Neural cell (in vitro differentiated cells): Measurements from ENCODE around the gene GPR17. TPM values are rescaled to one million over a fixed set of nuclear protein-coding genes. Genes with fewer than 3 reads are reported as not detected.

Source experiments
- H2AFZ ChIP-seq: fragments of 200-600, 300-800 bp; sonication (generic), shearing (Covaris generic); 2 replicates; pipeline ENCODE4 v1.6.0; 2014; ENCODE audit warnings: low read depth, mild to moderate bottlenecking, antibody characterized with exemption, low read length, moderate library complexity
- H3F3A ChIP-seq: fragments of 200-600 bp; shearing (Covaris generic); 2 replicates; pipeline ENCODE4 v1.6.1; 2016; ENCODE audit warnings: mild to moderate bottlenecking, moderate library complexity, mixed read lengths, antibody characterized with exemption, low read length; ENCODE audit not compliant: insufficient read depth, poor library complexity, severe bottlenecking
- H3K27ac ChIP-seq: fragments of 200-600, 300-800 bp; sonication (generic), shearing (Covaris generic); 2 replicates; pipeline ENCODE4 v1.5.1; 2014; ENCODE audit warnings: mild to moderate bottlenecking, low read length, moderate library complexity
- H3K27me3 ChIP-seq: fragments of 300-800, 200-600 bp; sonication (generic), shearing (Covaris generic); 2 replicates; pipeline ENCODE4 v1.6.0; 2014; ENCODE audit warnings: mild to moderate bottlenecking, low read depth, low read length, moderate library complexity; ENCODE audit not compliant: insufficient read depth
- H3K36me3 ChIP-seq: fragments of 300-800, 200-600 bp; sonication (generic), shearing (Covaris generic); 2 replicates; pipeline ENCODE4 v1.5.1; 2014; ENCODE audit warnings: mild to moderate bottlenecking, antibody characterized with exemption, low read length, moderate library complexity; ENCODE audit not compliant: insufficient read depth
- H3K4me2 ChIP-seq: fragments of 300-800, 200-600 bp; sonication (generic), shearing (Covaris generic); 2 replicates; pipeline ENCODE4 v1.6.0; 2014; ENCODE audit warnings: mild to moderate bottlenecking, low read length
- H3K4me3 ChIP-seq: fragments of 300-800, 200-600 bp; sonication (generic), shearing (Covaris generic); 2 replicates; pipeline ENCODE4 v1.5.1; 2014; ENCODE audit warnings: mild to moderate bottlenecking, low read length, moderate library complexity
- H3K79me2 ChIP-seq: fragments of 200-600 bp; shearing (Covaris generic); replicated peaks from 2 replicates; pipeline ENCODE4 v1.6.0; 2014; ENCODE audit warnings: mild to moderate bottlenecking, low read length, moderate library complexity; ENCODE audit not compliant: insufficient read depth
- H3K9ac ChIP-seq: fragments of 300-800, 200-600 bp; sonication (generic), shearing (Covaris generic); 2 replicates; pipeline ENCODE4 v1.6.1; 2016; ENCODE audit warnings: mild to moderate bottlenecking, low read length, mixed read lengths
- H3K9me2 ChIP-seq: fragments of 200-600 bp; shearing (Covaris generic); 2 replicates; pipeline ENCODE4 v1.6.1; 2016; ENCODE audit warnings: mild to moderate bottlenecking, low read length, mixed read lengths; ENCODE audit not compliant: insufficient read depth
- H3K9me3 ChIP-seq: fragments of 200-600, 300-800 bp; sonication (generic), shearing (Covaris generic); 2 replicates; pipeline ENCODE4 v1.6.1; 2016; ENCODE audit warnings: mild to moderate bottlenecking, mixed run types, low read length, moderate library complexity, mixed read lengths
- H4K20me1 ChIP-seq: fragments of 200-600 bp; shearing (Covaris generic); 2 replicates; pipeline ENCODE4 v1.6.1; 2016; ENCODE audit warnings: mild to moderate bottlenecking, mixed run types; ENCODE audit not compliant: insufficient read depth
- EP300 ChIP-seq: fragments of 450-650 bp; conservative IDR thresholded peaks from 2 replicates; pipeline ENCODE4 v1.6.1; 2014; ENCODE audit warnings: antibody characterized with exemption, mild to moderate bottlenecking, moderate library complexity; ENCODE audit not compliant: poor library complexity, severe bottlenecking
- EZH2 ChIP-seq: fragments of 200-600, 300-800 bp; shearing (Covaris generic), sonication (generic); IDR thresholded peaks from 2 replicates; pipeline ENCODE4 v1.6.1; 2014; ENCODE audit warnings: antibody characterized with exemption, low read length, borderline replicate concordance, mild to moderate bottlenecking; ENCODE audit not compliant: insufficient read depth, poor library complexity, severe bottlenecking
- MXI1 ChIP-seq: fragments of 450-650 bp; conservative IDR thresholded peaks from 2 replicates; pipeline ENCODE4 v1.6.1; 2014; ENCODE audit warnings: antibody characterized with exemption, mild to moderate bottlenecking; ENCODE audit not compliant: poor library complexity, severe bottlenecking
- POLR2AphosphoS5 ChIP-seq: IDR thresholded peaks from 2 replicates; pipeline ENCODE4 v1.6.1; 2012
- RAD21 ChIP-seq: fragments of 450-650 bp; conservative IDR thresholded peaks from 2 replicates; pipeline ENCODE4 v1.6.1; 2014; ENCODE audit warnings: antibody characterized with exemption, mild to moderate bottlenecking, moderate library complexity
- REST ChIP-seq: IDR thresholded peaks from 2 replicates; pipeline ENCODE4 v1.6.1; 2012; ENCODE audit warnings: borderline replicate concordance
- SMC3 ChIP-seq: fragments of 450-650 bp; conservative IDR thresholded peaks from 2 replicates; pipeline ENCODE4 v1.6.1; 2014; ENCODE audit warnings: antibody characterized with exemption, mild to moderate bottlenecking, moderate library complexity; ENCODE audit not compliant: poor library complexity
- TAF1 ChIP-seq: IDR thresholded peaks from 2 replicates; pipeline ENCODE4 v1.6.1; 2012; ENCODE audit warnings: low read depth
- polyA plus RNA-seq: library from polyadenylated mRNA; depleted of rRNA; stranded (reverse); fragments of >200 nt; gene quantifications from 2 replicates; pipeline ENCODE4 v1.2.3, GENCODE V29; 2014
- TF ChIP-seq, protein P1 (sequence below): fragments of 450-650 bp; IDR thresholded peaks from 2 replicates; pipeline ENCODE4 v1.5.1; 2014; ENCODE audit warnings: antibody characterized with exemption, mild to moderate bottlenecking, moderate library complexity; ENCODE audit not compliant: poor library complexity, severe bottlenecking

Gene GPR17
- polyA plus RNA-seq, 1 donor from 2014 or later = not detected

DNA sequence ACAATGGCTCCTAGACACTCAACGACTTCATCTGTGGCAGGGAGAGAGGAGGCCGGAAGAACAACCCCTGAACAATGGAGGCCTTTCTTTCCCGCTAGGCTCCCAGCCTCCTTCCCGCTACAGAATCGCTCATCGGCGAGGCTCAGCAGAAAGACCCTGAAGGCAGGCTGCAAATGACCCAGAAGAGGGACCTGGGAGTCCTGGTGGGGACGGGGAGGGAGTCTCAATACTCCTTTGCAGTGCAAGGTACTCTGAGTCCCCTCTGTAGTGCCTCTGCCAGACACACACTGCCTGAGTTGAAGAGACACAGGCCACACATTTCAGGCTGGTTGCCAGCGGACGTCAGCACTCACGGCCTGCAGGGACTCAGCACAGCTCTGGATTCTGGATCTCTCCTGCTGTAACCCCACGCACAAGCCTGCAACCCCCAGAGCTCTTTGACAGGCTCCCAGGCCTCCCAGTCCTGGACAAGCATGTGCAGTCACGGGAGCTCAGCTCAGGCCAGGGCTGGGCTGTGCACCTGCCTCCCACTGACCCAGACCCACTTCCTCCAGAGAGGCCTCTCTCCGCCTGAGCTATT lies 6.1 kb downstream of the GPR17 start:
- no peak overlapping the region for H3K4me2 ChIP-seq
- H2AFZ ChIP-seq = no peak overlapping the region
- H3K27ac ChIP-seq = no peak overlapping the region
- H3F3A ChIP-seq = no peaks in the 10 kb centered on the region
- H3K9ac ChIP-seq = no peak overlapping the region
- H3K79me2 ChIP-seq = no peaks in the 10 kb centered on the region
- no peaks in the 10 kb centered on the region for H3K9me2 ChIP-seq
- no peak overlapping the region for H3K4me3 ChIP-seq
- no peaks in the 10 kb centered on the region for H3K27me3 ChIP-seq
- TF ChIP-seq EP300 (no peak), SMC3 (no peak), POLR2AphosphoS5 (no peak), TAF1 (no peak), EZH2 (no peak)
- TF ChIP-seq, protein P1, sequence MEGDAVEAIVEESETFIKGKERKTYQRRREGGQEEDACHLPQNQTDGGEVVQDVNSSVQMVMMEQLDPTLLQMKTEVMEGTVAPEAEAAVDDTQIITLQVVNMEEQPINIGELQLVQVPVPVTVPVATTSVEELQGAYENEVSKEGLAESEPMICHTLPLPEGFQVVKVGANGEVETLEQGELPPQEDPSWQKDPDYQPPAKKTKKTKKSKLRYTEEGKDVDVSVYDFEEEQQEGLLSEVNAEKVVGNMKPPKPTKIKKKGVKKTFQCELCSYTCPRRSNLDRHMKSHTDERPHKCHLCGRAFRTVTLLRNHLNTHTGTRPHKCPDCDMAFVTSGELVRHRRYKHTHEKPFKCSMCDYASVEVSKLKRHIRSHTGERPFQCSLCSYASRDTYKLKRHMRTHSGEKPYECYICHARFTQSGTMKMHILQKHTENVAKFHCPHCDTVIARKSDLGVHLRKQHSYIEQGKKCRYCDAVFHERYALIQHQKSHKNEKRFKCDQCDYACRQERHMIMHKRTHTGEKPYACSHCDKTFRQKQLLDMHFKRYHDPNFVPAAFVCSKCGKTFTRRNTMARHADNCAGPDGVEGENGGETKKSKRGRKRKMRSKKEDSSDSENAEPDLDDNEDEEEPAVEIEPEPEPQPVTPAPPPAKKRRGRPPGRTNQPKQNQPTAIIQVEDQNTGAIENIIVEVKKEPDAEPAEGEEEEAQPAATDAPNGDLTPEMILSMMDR = no peak
- no peaks in the 10 kb centered on the region for H4K20me1 ChIP-seq
- H3K36me3 ChIP-seq = no peaks in the 10 kb centered on the region
- H3K9me3 ChIP-seq = no peaks in the 10 kb centered on the region

GRCh38 chr2:127652786-127653357 lies 6.9 kb downstream of the GPR17 start:
- TF ChIP-seq EP300 = no peak
- H3F3A ChIP-seq = no peaks in the 10 kb centered on the region
- H3K9me2 ChIP-seq = no peaks in the 10 kb centered on the region
- no peak overlapping the region for H3K27ac ChIP-seq
- no peak overlapping the region for H3K4me3 ChIP-seq
- no peaks in the 10 kb centered on the region for H3K36me3 ChIP-seq
- no peak overlapping the region for H3K9ac ChIP-seq
- no peaks in the 10 kb centered on the region for H3K27me3 ChIP-seq
- H2AFZ ChIP-seq = no peak overlapping the region
- H3K4me2 ChIP-seq = no peak overlapping the region
- no peaks in the 10 kb centered on the region for H3K9me3 ChIP-seq
- H4K20me1 ChIP-seq = no peaks in the 10 kb centered on the region
- H3K79me2 ChIP-seq = no peaks in the 10 kb centered on the region

- Histone ChIP-seq H3K4me3 (no peak overlapping the region), H3K79me2 (no peaks in the 10 kb centered on the region), H3K9me3 (no peaks in the 10 kb centered on the region), H3K4me2 (no peak overlapping the region), H4K20me1 (no peaks in the 10 kb centered on the region), H3F3A (no peaks in the 10 kb centered on the region), H3K27ac (no peak overlapping the region), H2AFZ (no peak overlapping the region), H3K27me3 (no peaks in the 10 kb centered on the region), H3K9ac (no peak overlapping the region), H3K36me3 (no peaks in the 10 kb centered on the region), H3K9me2 (no peaks in the 10 kb centered on the region)
- TF ChIP-seq REST = no peak
- TF ChIP-seq SMC3 = no peak
- TF ChIP-seq MXI1 = no peak
- TF ChIP-seq EP300 = no peak
- no peak for TF ChIP-seq EZH2
- TF ChIP-seq RAD21 = no peak
- TF ChIP-seq TAF1 = no peak
- TF ChIP-seq, protein P1 = no peak
- no peak for TF ChIP-seq POLR2AphosphoS5
Measured at GRCh38 chr2:127653421-127654083, 7.6 kb downstream of the GPR17 start.
